ENCODE data around the gene FBXL19.
A peak's percentile ranks its signal among the peaks of the same experiment; 100 is the strongest.

The FBXL19 gene

GRCh38 chr16:30895627-30896260, 27.6 kb upstream of the FBXL19 start:
- DNase-seq = no peak

DNA sequence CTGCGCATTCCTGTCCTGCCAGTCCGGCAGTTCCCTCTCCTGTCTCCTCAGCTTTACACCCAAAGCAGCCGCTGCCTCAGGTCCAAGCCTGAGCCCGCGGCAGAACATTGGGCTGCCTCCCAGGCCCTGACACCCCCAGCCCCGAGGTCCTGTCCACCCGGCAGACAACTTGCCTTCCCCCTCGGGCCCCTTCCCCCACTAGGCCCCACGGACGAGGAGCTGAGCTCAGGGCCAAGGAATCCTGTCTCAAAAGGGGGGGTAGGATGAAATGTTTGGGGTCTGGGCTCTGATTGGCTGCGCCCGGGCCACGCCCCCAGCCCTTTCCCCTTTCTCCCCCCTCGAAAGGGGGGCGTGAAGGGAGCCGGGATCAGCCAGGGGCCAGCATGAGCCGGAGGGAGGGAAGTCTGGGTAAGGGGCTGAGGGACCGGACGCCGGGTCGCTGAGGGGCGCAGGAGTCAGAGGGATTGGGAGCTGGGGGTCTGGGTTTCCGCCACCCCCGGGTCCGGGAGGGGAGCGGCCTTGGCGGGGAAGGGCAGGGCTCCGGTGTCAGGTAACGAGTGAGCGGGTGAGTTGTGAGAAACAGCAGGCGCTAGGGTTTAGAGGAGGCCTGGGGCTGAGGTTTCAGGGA, 27.0 kb upstream of the FBXL19 start, which contains the start of gene CTF1:
Gene CTF1 (plus strand): TSS at position 354 of the 628 bp plus-strand sequence. CDS start 30 bp downstream, at position 384.
- no peak for DNase-seq

DNA sequence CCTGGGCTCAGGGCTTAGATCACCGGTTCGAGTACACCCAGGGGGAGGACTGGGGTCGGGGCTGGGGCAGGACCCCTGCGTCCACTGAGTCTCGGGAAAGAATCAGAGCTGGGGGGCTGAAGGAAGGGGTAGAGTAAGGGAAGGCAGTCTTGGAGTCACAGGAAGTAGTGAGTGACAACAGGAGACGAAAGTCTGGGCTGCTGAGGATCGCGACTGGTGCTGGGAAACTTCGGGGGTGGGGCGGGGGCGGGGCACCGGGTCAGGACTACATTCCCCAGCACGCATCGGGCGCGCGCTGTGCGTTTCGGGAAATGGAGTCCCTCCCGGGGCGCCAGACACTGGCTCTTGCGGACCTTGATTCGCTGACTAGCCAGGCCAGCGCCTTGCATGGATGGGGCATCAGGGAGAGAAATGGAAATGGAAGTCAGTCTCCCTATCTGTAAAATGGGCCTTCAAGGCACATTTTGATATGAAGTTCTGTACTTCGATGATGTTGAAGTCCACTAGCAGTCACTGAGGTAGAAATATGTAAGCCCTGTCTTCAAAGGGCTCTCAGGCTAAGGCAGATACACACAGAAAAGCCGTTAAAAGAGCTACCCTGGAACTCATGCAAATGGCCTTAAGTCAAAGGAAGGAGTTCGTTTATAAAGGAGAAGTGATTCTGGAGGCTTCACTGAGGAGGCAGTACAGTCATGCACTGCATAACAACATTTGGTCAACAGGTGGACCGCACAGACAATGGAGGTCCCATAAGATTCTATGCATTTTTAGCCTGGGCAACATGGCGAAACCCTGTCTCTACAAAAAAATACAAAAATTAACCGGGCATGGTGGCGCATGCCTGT, 26.3 kb upstream of the FBXL19 start:
- peak; percentile 82 for DNase-seq

- DNase-seq = no peak
These were observed 23.6 kb upstream of the FBXL19 start for GRCh38 chr16:30899794-30900193.

- DNase-seq = no peak
These were observed 22.8 kb upstream of the FBXL19 start for GRCh38 chr16:30900588-30900987.

DNA sequence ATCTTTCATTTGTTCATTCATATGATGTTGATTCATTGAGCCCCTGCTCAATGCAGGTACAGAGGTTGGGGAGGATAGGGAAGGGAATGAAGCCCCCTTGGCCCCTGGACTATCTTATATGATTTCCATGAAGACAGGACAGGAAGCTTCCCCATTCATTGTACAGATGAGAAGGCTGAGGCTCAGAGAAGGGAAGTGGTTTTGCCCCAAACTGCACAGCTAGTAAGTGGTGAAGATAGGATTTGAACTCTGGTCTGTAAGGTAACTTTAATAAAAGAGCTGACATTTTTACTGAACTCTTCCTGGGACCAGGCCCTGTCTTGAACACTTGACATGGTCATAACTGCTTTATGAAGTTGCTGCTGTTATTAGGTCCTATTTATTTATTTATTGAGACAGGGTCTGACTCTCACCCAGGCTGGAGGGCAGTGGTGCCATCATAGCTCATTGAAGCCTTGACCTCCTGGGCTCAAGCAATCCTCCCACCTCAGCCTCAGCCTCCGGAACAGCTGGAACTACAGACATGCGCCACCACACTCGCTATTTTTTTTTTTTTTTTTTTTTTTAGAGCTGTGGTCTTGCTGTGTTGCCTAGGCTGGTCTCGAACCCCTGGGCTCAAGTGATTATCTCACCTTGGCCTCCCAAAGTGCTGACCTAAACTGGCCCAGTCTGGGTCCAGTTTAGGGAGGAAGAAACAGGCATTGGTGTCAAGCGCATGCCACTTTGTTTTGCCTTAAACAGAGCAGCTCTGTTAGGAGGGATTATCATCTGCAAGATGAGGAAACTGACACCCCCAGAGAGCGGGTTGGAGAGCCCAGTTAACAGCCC, 22.0 kb upstream of the FBXL19 start:
- DNase-seq = no peak

GRCh38 chr16:30902029-30902972, 21.1 kb upstream of the FBXL19 start:
- DNase-seq = peak; percentile 58

DNA sequence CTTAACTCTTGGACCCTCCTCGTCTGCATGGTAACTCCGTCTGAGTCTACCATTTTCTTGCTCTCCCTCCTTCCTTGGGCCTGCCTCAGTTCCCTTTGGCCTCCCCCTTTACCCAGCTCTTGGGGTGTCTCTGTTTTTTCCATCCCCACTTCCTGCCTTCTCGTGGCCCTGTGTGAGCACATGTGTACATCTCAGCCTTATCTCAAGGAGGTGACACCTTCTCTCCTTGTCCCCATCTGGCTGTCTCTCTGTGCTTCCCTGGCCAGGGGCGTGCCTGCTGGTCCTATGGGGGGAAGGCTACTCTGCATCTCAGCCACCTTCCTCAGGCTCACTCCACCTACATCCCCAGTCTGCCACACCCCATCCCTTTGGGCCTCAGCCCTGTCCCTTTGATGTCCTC, 20.4 kb upstream of the FBXL19 start:
- DNase-seq = no peak

DNA sequence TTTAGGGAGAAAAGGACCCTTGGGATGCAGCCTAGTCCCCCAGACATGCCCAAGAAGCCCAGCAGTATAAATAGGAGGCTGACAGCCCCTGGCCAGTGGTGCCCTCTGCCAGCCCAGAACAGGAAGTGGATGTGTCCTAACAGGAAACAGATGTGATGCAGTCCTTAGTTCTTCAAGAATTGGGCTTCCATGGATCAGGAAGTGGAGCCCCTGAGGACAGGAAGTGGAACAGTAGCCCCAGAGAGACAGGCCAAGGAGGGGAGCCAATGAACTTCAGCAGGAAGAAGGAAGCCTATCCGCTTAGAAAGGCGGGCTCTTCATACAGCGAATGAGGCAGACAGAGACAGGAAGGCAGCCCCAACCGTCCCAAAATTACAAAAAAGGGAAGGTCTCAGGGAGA, 19.8 kb upstream of the FBXL19 start:
- DNase-seq = no peak

DNA sequence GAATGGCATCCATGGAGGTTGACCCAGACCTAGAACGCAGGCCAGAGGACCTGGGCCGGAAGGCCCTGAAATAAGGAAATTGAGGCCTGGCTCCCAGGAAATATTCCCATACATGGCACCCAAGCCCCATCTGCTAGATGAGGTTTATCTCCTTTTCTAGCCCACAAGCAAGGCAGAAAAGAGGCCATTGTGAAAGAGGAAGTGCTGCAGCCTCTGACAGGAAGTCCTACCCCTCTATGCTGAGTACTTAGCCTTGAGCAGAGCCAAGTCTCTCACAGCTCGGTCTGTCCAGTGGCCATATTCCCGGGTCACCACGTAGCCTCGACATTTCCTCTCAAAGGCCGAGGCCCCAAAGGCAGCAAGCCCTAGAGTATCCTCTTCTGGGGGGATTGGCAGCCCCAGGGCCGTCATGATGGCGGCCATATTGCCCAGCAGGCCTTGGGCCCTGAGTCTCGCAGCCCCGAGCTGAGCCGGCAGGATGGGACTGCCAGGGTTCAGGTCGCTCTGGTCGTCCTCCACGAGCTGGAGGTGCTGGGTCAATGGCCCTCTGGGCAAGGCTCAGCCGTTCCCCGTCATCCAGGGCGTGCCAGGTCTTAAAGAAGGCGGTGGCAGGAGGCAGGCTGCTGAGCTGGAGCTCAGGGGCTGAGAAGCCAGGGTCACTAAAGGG, 19.1 kb upstream of the FBXL19 start:
- DNase-seq = no peak

- DNase-seq = no peak
These were observed 16.3 kb upstream of the FBXL19 start for GRCh38 chr16:30907064-30907463.

- no peak for DNase-seq
These were observed 12.8 kb upstream of the FBXL19 start for GRCh38 chr16:30910427-30911029.

DNA sequence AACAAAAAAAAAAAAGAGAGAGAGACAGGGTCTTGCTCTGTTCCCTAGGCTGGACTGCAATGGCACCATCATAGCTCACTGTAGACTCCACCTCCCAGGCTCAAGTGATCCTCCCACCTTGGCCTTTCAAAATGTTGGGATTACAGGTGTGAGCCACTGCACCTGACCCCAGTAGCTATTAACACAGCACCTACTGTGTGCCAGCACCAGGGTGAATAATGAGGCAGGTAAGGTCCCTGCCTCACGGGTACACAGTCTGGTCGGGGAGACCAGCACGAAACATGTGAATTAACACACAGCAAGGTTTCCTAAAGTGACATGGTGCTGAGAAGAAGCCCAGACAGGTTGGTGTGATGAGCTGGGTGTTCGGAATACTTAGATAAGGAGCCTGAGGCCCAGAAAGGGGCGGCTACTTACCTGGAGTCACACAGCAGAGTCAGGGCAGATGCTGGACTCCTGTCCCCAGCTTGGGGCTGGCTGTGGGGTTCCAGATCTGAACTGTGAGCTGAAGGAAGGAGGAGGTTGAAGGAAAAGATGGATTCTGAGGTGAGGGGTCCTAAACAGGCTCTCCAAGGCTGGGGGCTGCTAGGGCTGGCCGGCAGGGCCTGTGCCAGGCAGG, 10.5 kb upstream of the FBXL19 start:
- DNase-seq = no peak

- no peak for DNase-seq
These were observed 8.5 kb upstream of the FBXL19 start for GRCh38 chr16:30914830-30915229.

DNA sequence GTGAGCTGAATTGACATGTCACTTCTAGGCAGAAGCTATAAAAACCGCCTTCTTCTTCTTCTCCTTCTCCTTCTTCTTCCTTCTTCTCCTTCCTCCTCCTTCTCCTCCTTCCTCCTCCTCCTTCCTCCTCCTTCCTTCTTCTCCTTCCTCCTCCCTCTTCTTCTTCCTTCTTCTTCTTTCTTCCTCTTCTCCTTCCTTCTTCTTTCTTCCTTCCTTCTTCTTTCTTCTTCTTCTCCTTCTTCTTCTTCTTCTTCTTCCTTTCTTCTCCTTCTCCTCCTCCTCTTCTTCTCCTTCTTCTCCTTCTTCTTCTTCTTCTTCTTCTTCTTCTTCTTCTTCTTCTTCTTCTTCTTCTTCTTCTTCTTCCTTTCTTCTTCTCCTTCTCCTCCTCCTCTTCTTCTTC, 4.8 kb upstream of the FBXL19 start:
- DNase-seq = no peak

DNA sequence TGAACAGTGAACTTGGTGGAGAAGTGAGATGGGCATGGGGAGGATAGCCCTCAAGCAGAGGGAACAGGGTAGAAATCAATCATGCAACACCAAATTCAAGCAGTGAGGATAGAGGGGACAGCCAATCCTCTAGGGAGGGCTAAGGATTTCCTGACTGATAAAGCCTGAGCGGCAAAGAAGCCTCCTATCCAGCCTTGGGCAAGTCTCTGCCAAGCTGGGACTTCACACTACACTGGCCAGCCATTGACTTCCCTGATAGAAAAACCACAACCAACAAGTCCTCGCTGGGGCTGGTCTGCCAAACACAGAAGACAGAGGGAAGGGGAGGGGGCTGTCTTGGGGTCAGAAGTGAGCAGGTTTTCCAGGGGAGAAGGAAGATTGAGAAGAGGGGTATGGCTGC, 2.5 kb upstream of the FBXL19 start:
- no peak for DNase-seq

DNA sequence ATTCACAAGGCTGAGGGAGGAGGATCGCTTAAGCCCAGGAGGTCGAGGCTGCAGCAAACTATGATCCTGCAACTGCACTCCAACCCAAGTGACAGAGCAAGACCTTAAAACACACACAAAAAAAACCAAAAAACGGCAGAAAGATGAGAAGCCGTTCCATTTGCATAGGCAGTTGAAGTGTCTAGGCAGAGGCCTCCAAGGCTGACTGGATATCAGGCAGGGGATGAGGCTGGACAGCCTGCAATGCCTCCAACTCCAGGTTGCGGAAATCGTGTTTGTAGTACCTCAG, 2.0 kb upstream of the FBXL19 start:
- no peak for DNase-seq

- peak; percentile 90 for DNase-seq
These were observed 1.5 kb upstream of the FBXL19 start for GRCh38 chr16:30921748-30922419.

DNA sequence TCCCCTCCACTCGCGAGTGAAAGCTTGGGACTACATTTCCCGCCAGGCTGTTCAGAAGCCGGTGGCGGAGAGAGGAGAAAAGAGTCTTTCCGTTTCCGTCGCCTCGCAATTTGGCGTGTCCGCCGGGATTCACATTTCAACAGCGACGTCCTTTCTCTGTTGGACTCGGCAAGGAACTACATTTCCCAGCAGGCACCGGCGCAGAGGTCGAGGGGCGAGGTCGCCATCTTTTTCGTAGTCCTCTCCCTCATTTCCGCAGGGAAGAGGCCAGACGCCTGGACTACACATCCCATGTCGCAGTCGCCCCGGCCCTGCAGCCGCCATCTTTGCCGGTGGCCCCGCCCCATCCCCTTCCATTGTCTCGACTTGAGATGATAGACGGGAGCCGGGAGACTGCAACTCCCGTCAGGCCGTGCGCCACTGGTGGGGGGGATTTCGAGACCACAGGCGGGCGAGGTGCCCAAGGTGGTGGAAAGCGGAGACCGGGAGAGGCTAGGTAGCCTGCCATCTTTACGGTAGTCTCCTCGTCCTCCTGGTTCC, 882 bp upstream of the FBXL19 start:
- peak; percentile 100 for DNase-seq

Measured in activated naive CD4-positive, alpha-beta T cell treated with anti-CD3 and anti-CD28 coated beads, Interleukin-2, amount 50 U/mL, for 16 hours (primary cell).